HG02884 (cell line): ENCODE results near the gene FBXW2.
"Not testable (repeated sequence)": the region's sequence is repeated elsewhere in the genome, so short reads cannot be mapped to it uniquely, and the experiment has no call there.

Experiments
- ATAC-seq: cut with Tn5 transposase; IDR thresholded peaks from one replicate; pipeline ENCODE4 v1.9.1; 2021; ENCODE audit warnings: mild to moderate bottlenecking, moderate library complexity; ENCODE audit not compliant: unreplicated experiment

Gene FBXW2

GRCh38 chr9:120779227-120779626 lies 14.0 kb downstream of the FBXW2 start:
- no peak for ATAC-seq

- no peak for ATAC-seq
Observed at GRCh38 chr9:120778758-120779157, 14.5 kb downstream of the FBXW2 start.

- ATAC-seq, result no peak
Observed at GRCh38 chr9:120777229-120777628, 16.0 kb downstream of the FBXW2 start.

- ATAC-seq, result no peak
Observed at GRCh38 chr9:120776788-120777187, 16.4 kb downstream of the FBXW2 start.

- no peak for ATAC-seq
Observed at GRCh38 chr9:120775859-120776258, 17.4 kb downstream of the FBXW2 start.

- ATAC-seq, result no peak
Observed at GRCh38 chr9:120774719-120775118, 18.5 kb downstream of the FBXW2 start.

- ATAC-seq, result no peak
Observed at GRCh38 chr9:120773256-120773655, 20.0 kb downstream of the FBXW2 start.

GRCh38 chr9:120770931-120771330 lies 22.3 kb downstream of the FBXW2 start:
- ATAC-seq, result no peak

- no peak for ATAC-seq
Observed at GRCh38 chr9:120768886-120769285, 24.3 kb downstream of the FBXW2 start.

- no peak for ATAC-seq
Observed at GRCh38 chr9:120768247-120768646, 25.0 kb downstream of the FBXW2 start.

- ATAC-seq, result no peak
Observed at GRCh38 chr9:120767451-120767850, 25.8 kb downstream of the FBXW2 start.

GRCh38 chr9:120765910-120766425 lies 27.2 kb downstream of the FBXW2 start:
- ATAC-seq, result no peak

GRCh38 chr9:120764476-120764875 lies 28.7 kb downstream of the FBXW2 start:
- no peak for ATAC-seq

- ATAC-seq, result no peak
Observed at GRCh38 chr9:120761006-120761405, 32.2 kb downstream of the FBXW2 start.

GRCh38 chr9:120759755-120760400 lies 33.3 kb downstream of the FBXW2 start:
- no peak for ATAC-seq

GRCh38 chr9:120758544-120758943 lies 34.7 kb downstream of the FBXW2 start:
- no peak for ATAC-seq

- no peak for ATAC-seq
Observed at GRCh38 chr9:120757026-120757913, 35.9 kb downstream of the FBXW2 start.

- no peak for ATAC-seq
Observed at GRCh38 chr9:120756531-120756930, 36.7 kb downstream of the FBXW2 start.

GRCh38 chr9:120755810-120756434 lies 37.3 kb downstream of the FBXW2 start:
- ATAC-seq, result no peak

- ATAC-seq, result no peak
Observed at GRCh38 chr9:120755044-120755443, 38.2 kb downstream of the FBXW2 start.

GRCh38 chr9:120750421-120750820 lies 42.8 kb downstream of the FBXW2 start:
- ATAC-seq, result no peak

- ATAC-seq, result not testable (repeated sequence)
Observed at GRCh38 chr9:120746366-120746765, 46.9 kb downstream of the FBXW2 start.
